A673 (cell line): ENCODE data around the gene LRRFIP1.

Source experiments
- EZH2 ChIP-seq: fragments of 200-600 bp; sonication (generic); IDR thresholded peaks from 2 replicates; pipeline ENCODE4 v1.6.1; 2017; ENCODE audit warnings: borderline replicate concordance, low read depth, mild to moderate bottlenecking, mixed read lengths, antibody characterized with exemption, low read length; ENCODE audit not compliant: poor library complexity, severe bottlenecking
- TF ChIP-seq, protein P1 (sequence below): fragments of 300-800, 200-600 bp; sonication (generic); conservative IDR thresholded peaks from 2 replicates; pipeline ENCODE4 v1.5.1; 2017; ENCODE audit warnings: low read depth, mild to moderate bottlenecking, antibody characterized with exemption, low read length, moderate library complexity, mixed read lengths

DNA sequence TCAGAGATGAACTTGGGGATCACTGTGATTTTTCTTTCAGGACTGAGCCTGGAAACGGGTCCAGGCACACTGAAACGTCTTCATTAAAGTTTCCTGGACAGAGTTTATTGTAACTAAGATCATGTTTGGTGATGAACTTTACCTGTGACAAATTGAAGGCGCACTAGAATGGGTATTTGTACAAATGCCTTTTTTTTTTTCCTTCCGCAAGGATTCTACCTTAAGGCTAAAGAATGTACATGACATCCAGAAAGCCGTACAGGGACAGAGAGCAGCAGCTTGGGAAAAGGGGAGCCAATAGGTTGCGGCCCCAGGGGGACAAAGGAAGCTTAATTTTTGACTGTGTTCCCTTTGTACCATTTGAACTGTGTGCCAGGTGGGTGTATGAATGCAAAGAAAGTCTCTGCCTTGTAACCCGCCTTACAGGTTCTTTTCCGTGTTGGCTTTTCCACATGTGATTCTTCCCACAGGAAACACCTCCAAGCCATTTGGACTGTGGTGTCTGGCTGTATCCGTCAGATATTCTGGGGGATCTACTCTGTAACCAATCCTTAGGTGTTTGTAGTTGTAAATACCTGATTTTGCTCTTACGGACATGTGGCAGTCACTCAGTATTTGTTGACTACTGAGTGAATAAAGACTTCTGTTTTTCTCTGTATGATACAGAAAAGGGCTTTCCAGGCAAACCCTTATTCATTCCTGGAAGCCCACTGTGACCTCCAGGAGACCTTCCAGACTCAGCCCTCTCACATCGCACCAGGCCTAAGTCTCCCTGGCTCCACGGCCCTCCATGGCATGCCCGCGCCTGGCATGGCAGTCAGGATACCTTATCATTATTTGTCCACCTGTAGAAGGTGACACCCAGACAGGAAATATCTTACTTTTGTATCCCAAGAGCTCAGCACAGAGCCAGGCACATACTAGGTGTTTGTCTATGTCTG, 1.1 kb downstream of the LRRFIP1 start:
- TF ChIP-seq, protein P1, sequence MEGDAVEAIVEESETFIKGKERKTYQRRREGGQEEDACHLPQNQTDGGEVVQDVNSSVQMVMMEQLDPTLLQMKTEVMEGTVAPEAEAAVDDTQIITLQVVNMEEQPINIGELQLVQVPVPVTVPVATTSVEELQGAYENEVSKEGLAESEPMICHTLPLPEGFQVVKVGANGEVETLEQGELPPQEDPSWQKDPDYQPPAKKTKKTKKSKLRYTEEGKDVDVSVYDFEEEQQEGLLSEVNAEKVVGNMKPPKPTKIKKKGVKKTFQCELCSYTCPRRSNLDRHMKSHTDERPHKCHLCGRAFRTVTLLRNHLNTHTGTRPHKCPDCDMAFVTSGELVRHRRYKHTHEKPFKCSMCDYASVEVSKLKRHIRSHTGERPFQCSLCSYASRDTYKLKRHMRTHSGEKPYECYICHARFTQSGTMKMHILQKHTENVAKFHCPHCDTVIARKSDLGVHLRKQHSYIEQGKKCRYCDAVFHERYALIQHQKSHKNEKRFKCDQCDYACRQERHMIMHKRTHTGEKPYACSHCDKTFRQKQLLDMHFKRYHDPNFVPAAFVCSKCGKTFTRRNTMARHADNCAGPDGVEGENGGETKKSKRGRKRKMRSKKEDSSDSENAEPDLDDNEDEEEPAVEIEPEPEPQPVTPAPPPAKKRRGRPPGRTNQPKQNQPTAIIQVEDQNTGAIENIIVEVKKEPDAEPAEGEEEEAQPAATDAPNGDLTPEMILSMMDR = no peak
- TF ChIP-seq EZH2 = no peak
